Effector memory CD4-positive, alpha-beta T cell (primary cell): ENCODE data around the gene ZNF580.

ENCODE experiments used
- DNase-seq, 3 donors: peaks; one replicate each; pipeline ENCODE4 v3.0.0-alpha.2; 2020
- H3K27ac ChIP-seq: 2 replicates; pipeline ENCODE4 v1.7.0; 2013; ENCODE audit warnings: mild to moderate bottlenecking, low read length, moderate library complexity; ENCODE audit not compliant: insufficient read depth, poor library complexity, severe bottlenecking
- H3K27me3 ChIP-seq: replicated peaks from 2 replicates; pipeline ENCODE4 v1.7.0; 2013; ENCODE audit warnings: mild to moderate bottlenecking, low read length; ENCODE audit not compliant: insufficient read depth, control insufficient read depth, poor library complexity, severe bottlenecking
- H3K36me3 ChIP-seq: 2 replicates; pipeline ENCODE4 v1.7.0; 2013; ENCODE audit warnings: mild to moderate bottlenecking, low read length, moderate library complexity; ENCODE audit not compliant: control insufficient read depth, insufficient read depth
- H3K4me1 ChIP-seq: 2 replicates; pipeline ENCODE4 v1.7.0; 2013; ENCODE audit warnings: low read length, mild to moderate bottlenecking; ENCODE audit not compliant: control insufficient read depth, insufficient read depth, poor library complexity, severe bottlenecking
- H3K4me3 ChIP-seq: 2 replicates; pipeline ENCODE4 v1.7.0; 2013; ENCODE audit warnings: low read length, low read depth, mild to moderate bottlenecking; ENCODE audit not compliant: insufficient read depth, poor library complexity, severe bottlenecking
- H3K9me3 ChIP-seq: 2 replicates; pipeline ENCODE4 v1.7.0; 2013; ENCODE audit warnings: mild to moderate bottlenecking, low read length, moderate library complexity; ENCODE audit not compliant: control insufficient read depth

ZNF580 gene

GRCh38 chr19:55653651-55654322 lies 13.0 kb downstream of the ZNF580 start:
- DNase-seq = peak; percentile 98 to 100 (median 100)
- Histone ChIP-seq H3K36me3 (peaks cover 4% of the 10 kb centered on the region), H3K27me3 (no peaks in the 10 kb centered on the region), H3K27ac (peak overlapping the region; percentile 94), H3K9me3 (no peaks in the 10 kb centered on the region), H3K4me1 (peaks cover 34% of the 10 kb centered on the region), H3K4me3 (peak overlapping the region; percentile 79)

GRCh38 chr19:55654323-55654867 lies 13.6 kb downstream of the ZNF580 start:
- peaks cover 39% of the 10 kb centered on the region for H3K4me1 ChIP-seq
- peak; percentile 96 to 100 (median 99) for DNase-seq
- H3K9me3 ChIP-seq = no peaks in the 10 kb centered on the region
- peak overlapping the region; percentile 94 for H3K27ac ChIP-seq
- no peaks in the 10 kb centered on the region for H3K27me3 ChIP-seq
- H3K4me3 ChIP-seq = peak overlapping the region; percentile 79
- peaks cover 10% of the 10 kb centered on the region for H3K36me3 ChIP-seq

- H3K36me3 ChIP-seq = peaks cover 16% of the 10 kb centered on the region
- H3K4me1 ChIP-seq = peaks cover 41% of the 10 kb centered on the region
- peak within 1 kb of the TSS; percentile 79 for H3K4me3 ChIP-seq
- H3K27ac ChIP-seq = peak within 1 kb of the TSS; percentile 99
- no peaks in the 10 kb centered on the region for H3K27me3 ChIP-seq
- DNase-seq = peak; percentile 93 to 97 (median 95)
- H3K9me3 ChIP-seq = no peaks in the 10 kb centered on the region
Measured at GRCh38 chr19:55654868-55655647, 14.3 kb downstream of the ZNF580 start, which contains the start of gene U2AF2. Gene U2AF2, plus strand, starts transcription at chr19:55655035. Its CDS starts 70 bp downstream, at chr19:55655105.

- Histone ChIP-seq H3K27me3 (no peaks in the 10 kb centered on the region), H3K27ac (peak overlapping the region; percentile 99), H3K4me1 (peaks cover 44% of the 10 kb centered on the region), H3K4me3 (peak overlapping the region; percentile 64), H3K9me3 (no peaks in the 10 kb centered on the region), H3K36me3 (peaks cover 22% of the 10 kb centered on the region)
- DNase-seq = no peak
Measured at GRCh38 chr19:55655648-55656040, 14.8 kb downstream of the ZNF580 start.

GRCh38 chr19:55656552-55656951 lies 15.8 kb downstream of the ZNF580 start:
- H3K4me3 ChIP-seq = peak overlapping the region; percentile 64
- H3K9me3 ChIP-seq = no peaks in the 10 kb centered on the region
- H3K36me3 ChIP-seq = peaks cover 31% of the 10 kb centered on the region
- no peaks in the 10 kb centered on the region for H3K27me3 ChIP-seq
- H3K27ac ChIP-seq = peak overlapping the region; percentile 99
- H3K4me1 ChIP-seq = peaks cover 44% of the 10 kb centered on the region
- DNase-seq = no peak

GRCh38 chr19:55656988-55657747 lies 16.4 kb downstream of the ZNF580 start:
- no peaks in the 10 kb centered on the region for H3K27me3 ChIP-seq
- peaks cover 44% of the 10 kb centered on the region for H3K4me1 ChIP-seq
- H3K9me3 ChIP-seq = no peaks in the 10 kb centered on the region
- H3K27ac ChIP-seq = peak overlapping the region; percentile 99
- peaks cover 37% of the 10 kb centered on the region for H3K36me3 ChIP-seq
- DNase-seq = no peak
- peak overlapping the region; percentile 64 for H3K4me3 ChIP-seq

GRCh38 chr19:55658846-55659459 lies 18.2 kb downstream of the ZNF580 start:
- Histone ChIP-seq H3K27ac (peak overlapping the region; percentile 39), H3K9me3 (no peaks in the 10 kb centered on the region), H3K4me3 (no peak overlapping the region), H3K27me3 (no peaks in the 10 kb centered on the region), H3K4me1 (peaks cover 44% of the 10 kb centered on the region), H3K36me3 (peaks cover 55% of the 10 kb centered on the region)
- no peak for DNase-seq

- no peaks in the 10 kb centered on the region for H3K9me3 ChIP-seq
- H3K27me3 ChIP-seq = no peaks in the 10 kb centered on the region
- H3K4me1 ChIP-seq = peaks cover 44% of the 10 kb centered on the region
- H3K27ac ChIP-seq = peak overlapping the region; percentile 39
- H3K4me3 ChIP-seq = no peak overlapping the region
- DNase-seq = no peak
- H3K36me3 ChIP-seq = peaks cover 63% of the 10 kb centered on the region
Measured at GRCh38 chr19:55659822-55660221, 19.0 kb downstream of the ZNF580 start.

GRCh38 chr19:55660404-55660803 lies 19.6 kb downstream of the ZNF580 start:
- DNase-seq = no peak
- peaks cover 44% of the 10 kb centered on the region for H3K4me1 ChIP-seq
- peaks cover 66% of the 10 kb centered on the region for H3K36me3 ChIP-seq
- no peaks in the 10 kb centered on the region for H3K9me3 ChIP-seq
- H3K27me3 ChIP-seq = no peaks in the 10 kb centered on the region
- no peak overlapping the region for H3K27ac ChIP-seq
- H3K4me3 ChIP-seq = no peak overlapping the region
